GM19099 (cell line): ENCODE results near the gene PPP1R14B.
A peak's percentile ranks its signal among the peaks of the same experiment; 100 is the strongest.

ENCODE experiments used
- POLR2A ChIP-seq: IDR thresholded peaks from 3 replicates; pipeline ENCODE4 v1.6.1; 2011; ENCODE audit warnings: low read depth; ENCODE audit not compliant: insufficient read length; ENCODE audit errors: extremely low read depth

Gene PPP1R14B

GRCh38 chr11:64209563-64209843 lies 37.2 kb downstream of the PPP1R14B start:
- TF ChIP-seq POLR2A: no peak

GRCh38 chr11:64208796-64209562 lies 37.8 kb downstream of the PPP1R14B start:
- no peak for TF ChIP-seq POLR2A

GRCh38 chr11:64208086-64208795 lies 38.5 kb downstream of the PPP1R14B start:
- TF ChIP-seq POLR2A: no peak

GRCh38 chr11:64207256-64208085 lies 39.3 kb downstream of the PPP1R14B start:
- peak; percentile 80 for TF ChIP-seq POLR2A

- peak; percentile 54 for TF ChIP-seq POLR2A
Observed at GRCh38 chr11:64206457-64207255, 40.1 kb downstream of the PPP1R14B start, which contains the start of gene FERMT3. TSS of gene FERMT3 (plus strand) at chr11:64206721. CDS start at chr11:64207365, 644 bp downstream.

- no peak for TF ChIP-seq POLR2A
Observed at GRCh38 chr11:64204464-64204989, 42.2 kb downstream of the PPP1R14B start.

GRCh38 chr11:64204080-64204440 lies 42.7 kb downstream of the PPP1R14B start:
- TF ChIP-seq POLR2A: no peak

- no peak for TF ChIP-seq POLR2A
Observed at GRCh38 chr11:64203421-64204079, 43.2 kb downstream of the PPP1R14B start.

- no peak for TF ChIP-seq POLR2A
Observed at GRCh38 chr11:64202992-64203391, 43.8 kb downstream of the PPP1R14B start.

GRCh38 chr11:64201543-64201942 lies 45.2 kb downstream of the PPP1R14B start:
- no peak for TF ChIP-seq POLR2A

- TF ChIP-seq POLR2A: no peak
Observed at GRCh38 chr11:64198511-64198910, 48.2 kb downstream of the PPP1R14B start.

- TF ChIP-seq POLR2A: no peak
Observed at GRCh38 chr11:64196626-64197025, 50.1 kb downstream of the PPP1R14B start.
